ENCODE data around the gene MYL6B. TPM values are rescaled to one million over a fixed set of nuclear protein-coding genes. Genes with fewer than 3 reads are reported as not detected.

Gene MYL6B
- total RNA-seq, 2 donors from 2014 or later = 18.6 to 19.1 TPM

GRCh38 chr12:56119361-56119796 is 33.0 kb upstream of the MYL6B start:
- intact Hi-C loops (cut with DNase I) = loop anchor here (10.0 kb wide), 1 partner anchor 75 kb away; the partner anchor contains the start of gene RPS26
- TF ChIP-seq CTCF (IDR thresholded peaks at IDR 0.05) = peak; percentile 69
- peaks cover 8% of the 10 kb centered on the region for H3K4me1 ChIP-seq
- no peaks in the 10 kb centered on the region for H3K27me3 ChIP-seq
- H3K9me3 ChIP-seq = no peaks in the 10 kb centered on the region
- H3K27ac ChIP-seq = peak overlapping the region; percentile 95
- H3K9ac ChIP-seq (ENCODE audit: low read depth in 2 of 2, low read length in 2 of 2) = peak overlapping the region in 1 of 2 donors; percentile 100
- H3K4me3 ChIP-seq = peak overlapping the region; percentile 49
- H3K36me3 ChIP-seq = no peaks in the 10 kb centered on the region
- peak; percentile 82 for DNase-seq

GRCh38 chr12:56120158-56120846 is 32.1 kb upstream of the MYL6B start:
- TF ChIP-seq CTCF (IDR thresholded peaks at IDR 0.05) = no peak
- Histone ChIP-seq H3K36me3 (no peaks in the 10 kb centered on the region), H3K27ac (peak overlapping the region; percentile 42), H3K4me1 (peaks cover 8% of the 10 kb centered on the region), H3K27me3 (no peaks in the 10 kb centered on the region), H3K9ac (ENCODE audit: low read depth in 2 of 2, low read length in 2 of 2) (peak overlapping the region in 1 of 2 donors; percentile 100), H3K9me3 (no peaks in the 10 kb centered on the region), H3K4me3 (no peak overlapping the region)
- intact Hi-C loops (cut with DNase I) = no loop called here
- no peak for DNase-seq

- no peak overlapping the region for H3K4me3 ChIP-seq
- intact Hi-C loops (cut with DNase I) = no loop called here
These were observed 31.1 kb upstream of the MYL6B start for GRCh38 chr12:56121204-56121870.

GRCh38 chr12:56122637-56123036 is 29.8 kb upstream of the MYL6B start:
- TF ChIP-seq CTCF (IDR thresholded peaks at IDR 0.05) = no peak
- Histone ChIP-seq H3K9me3 (no peaks in the 10 kb centered on the region), H3K4me1 (peaks cover 16% of the 10 kb centered on the region), H3K9ac (ENCODE audit: low read depth in 2 of 2, low read length in 2 of 2) (no peak overlapping the region), H3K4me3 (no peak overlapping the region), H3K27me3 (no peaks in the 10 kb centered on the region), H3K27ac (no peak overlapping the region), H3K36me3 (no peaks in the 10 kb centered on the region)
- DNase-seq = no peak
- intact Hi-C loops (cut with DNase I) = no loop called here

More at GRCh38 chr12:56121204-56121870, 31.1 kb upstream of the MYL6B start:
- no peak overlapping the region for H3K9ac ChIP-seq (ENCODE audit: low read depth in 2 of 2, low read length in 2 of 2)
- no peak overlapping the region for H3K27ac ChIP-seq
- no peak for TF ChIP-seq CTCF (IDR thresholded peaks at IDR 0.05)
- H3K4me1 ChIP-seq = peaks cover 13% of the 10 kb centered on the region
- H3K9me3 ChIP-seq = no peaks in the 10 kb centered on the region
- H3K36me3 ChIP-seq = no peaks in the 10 kb centered on the region
- no peak for DNase-seq
- no peaks in the 10 kb centered on the region for H3K27me3 ChIP-seq

- intact Hi-C loops (cut with DNase I) = loop anchor here (2.0 kb wide), 1 partner anchor 65 kb away; the partner anchor contains the start of gene SMARCC2
These were observed 28.3 kb upstream of the MYL6B start for GRCh38 chr12:56124133-56124532.

More at GRCh38 chr12:56124133-56124532, 28.3 kb upstream of the MYL6B start:
- no peaks in the 10 kb centered on the region for H3K36me3 ChIP-seq
- DNase-seq = no peak
- no peaks in the 10 kb centered on the region for H3K9me3 ChIP-seq
- no peaks in the 10 kb centered on the region for H3K27me3 ChIP-seq
- H3K27ac ChIP-seq = no peak overlapping the region
- H3K4me3 ChIP-seq = no peak overlapping the region
- peaks cover 10% of the 10 kb centered on the region for H3K4me1 ChIP-seq
- no peak for TF ChIP-seq CTCF (IDR thresholded peaks at IDR 0.05)
- no peak overlapping the region for H3K9ac ChIP-seq (ENCODE audit: low read depth in 2 of 2, low read length in 2 of 2)
